ENCODE results near the gene FAM83E.
"Not testable (repeated sequence)": the region's sequence is repeated elsewhere in the genome, so short reads cannot be mapped to it uniquely, and the experiment has no call there.

Gene FAM83E

GRCh38 chr19:48614436-48615230 lies at the start of gene FAM83E:
Gene FAM83E (minus strand): TSS chr19:48615076. CDS start chr19:48613372, 1,704 bp downstream.
- DNase-seq (ENCODE audit: low spot score), result no peak

GRCh38 chr19:48664476-48664875 lies 49.6 kb upstream of the FAM83E start:
- no peak for DNase-seq (ENCODE audit: low spot score)

GRCh38 chr19:48663667-48664066 lies 48.8 kb upstream of the FAM83E start:
- DNase-seq (ENCODE audit: low spot score), result no peak

GRCh38 chr19:48661711-48662090 lies 46.8 kb upstream of the FAM83E start:
- DNase-seq (ENCODE audit: low spot score), result no peak

GRCh38 chr19:48660852-48661710 lies 46.2 kb upstream of the FAM83E start:
- DNase-seq (ENCODE audit: low spot score), result peak; percentile 82

GRCh38 chr19:48659768-48660167 lies 44.9 kb upstream of the FAM83E start:
- DNase-seq (ENCODE audit: low spot score), result no peak

GRCh38 chr19:48658483-48658882 lies 43.6 kb upstream of the FAM83E start:
- DNase-seq (ENCODE audit: low spot score), result no peak

GRCh38 chr19:48657828-48658227 lies 43.0 kb upstream of the FAM83E start:
- not testable (repeated sequence) for DNase-seq (ENCODE audit: low spot score)

GRCh38 chr19:48656840-48657474 lies 42.1 kb upstream of the FAM83E start:
- no peak for DNase-seq (ENCODE audit: low spot score)

- DNase-seq (ENCODE audit: low spot score), result no peak
These were observed 39.6 kb upstream of the FAM83E start for GRCh38 chr19:48654299-48655059.

- no peak for DNase-seq (ENCODE audit: low spot score)
These were observed 36.8 kb upstream of the FAM83E start for GRCh38 chr19:48651683-48652048.

GRCh38 chr19:48650974-48651682 lies 36.3 kb upstream of the FAM83E start:
- DNase-seq (ENCODE audit: low spot score), result no peak

GRCh38 chr19:48648134-48648533 lies 33.3 kb upstream of the FAM83E start:
- no peak for DNase-seq (ENCODE audit: low spot score)

- no peak for DNase-seq (ENCODE audit: low spot score)
These were observed 31.9 kb upstream of the FAM83E start for GRCh38 chr19:48646722-48647216.

- DNase-seq (ENCODE audit: low spot score), result peak; percentile 64
These were observed 31.3 kb upstream of the FAM83E start, which contains the start of gene CA11 for GRCh38 chr19:48646001-48646721. Gene CA11 (minus strand): TSS chr19:48646187. CDS start chr19:48645632, 555 bp downstream.

- DNase-seq (ENCODE audit: low spot score), result no peak
These were observed 30.7 kb upstream of the FAM83E start for GRCh38 chr19:48645620-48646000.

GRCh38 chr19:48644839-48645619 lies 30.2 kb upstream of the FAM83E start:
- DNase-seq (ENCODE audit: low spot score), result peak; percentile 81

- DNase-seq (ENCODE audit: low spot score), result no peak
These were observed 29.5 kb upstream of the FAM83E start for GRCh38 chr19:48644355-48644754.

- DNase-seq (ENCODE audit: low spot score), result no peak
These were observed 28.0 kb upstream of the FAM83E start for GRCh38 chr19:48642862-48643261.

- no peak for DNase-seq (ENCODE audit: low spot score)
These were observed 27.0 kb upstream of the FAM83E start for GRCh38 chr19:48641850-48642249.
